ENCODE measurements around the gene C20orf96. TPM values are rescaled to one million over a fixed set of nuclear protein-coding genes. Genes with fewer than 3 reads are reported as not detected.

C20orf96 gene
- total RNA-seq, 1 experiment from 2014 or later: 20.5 TPM

- TF ChIP-seq POLR2AphosphoS5 (IDR thresholded peaks at IDR 0.05; ENCODE audit: low read depth, low read length): no peak; the same call in none of the 2 replicates
- TF ChIP-seq TCF7L2 (IDR thresholded peaks at IDR 0.05; ENCODE audit: low read depth, low read length): no peak
- TF ChIP-seq, protein P1, sequence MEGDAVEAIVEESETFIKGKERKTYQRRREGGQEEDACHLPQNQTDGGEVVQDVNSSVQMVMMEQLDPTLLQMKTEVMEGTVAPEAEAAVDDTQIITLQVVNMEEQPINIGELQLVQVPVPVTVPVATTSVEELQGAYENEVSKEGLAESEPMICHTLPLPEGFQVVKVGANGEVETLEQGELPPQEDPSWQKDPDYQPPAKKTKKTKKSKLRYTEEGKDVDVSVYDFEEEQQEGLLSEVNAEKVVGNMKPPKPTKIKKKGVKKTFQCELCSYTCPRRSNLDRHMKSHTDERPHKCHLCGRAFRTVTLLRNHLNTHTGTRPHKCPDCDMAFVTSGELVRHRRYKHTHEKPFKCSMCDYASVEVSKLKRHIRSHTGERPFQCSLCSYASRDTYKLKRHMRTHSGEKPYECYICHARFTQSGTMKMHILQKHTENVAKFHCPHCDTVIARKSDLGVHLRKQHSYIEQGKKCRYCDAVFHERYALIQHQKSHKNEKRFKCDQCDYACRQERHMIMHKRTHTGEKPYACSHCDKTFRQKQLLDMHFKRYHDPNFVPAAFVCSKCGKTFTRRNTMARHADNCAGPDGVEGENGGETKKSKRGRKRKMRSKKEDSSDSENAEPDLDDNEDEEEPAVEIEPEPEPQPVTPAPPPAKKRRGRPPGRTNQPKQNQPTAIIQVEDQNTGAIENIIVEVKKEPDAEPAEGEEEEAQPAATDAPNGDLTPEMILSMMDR (IDR thresholded peaks at IDR 0.05): no peak
- TF ChIP-seq REST (IDR thresholded peaks at IDR 0.05; ENCODE audit: insufficient read depth in 1 of 2, low read depth in 2 of 2, low read length in 1 of 2): no peak
- no peak; the same call in 1 of the 2 replicates for TF ChIP-seq SIN3A (IDR thresholded peaks at IDR 0.05; ENCODE audit: borderline replicate concordance, insufficient read depth, low read depth, low read length)
- Histone ChIP-seq H3K4me1 (ENCODE audit: control insufficient read depth, insufficient read depth, low read length) (peaks cover 22% of the 10 kb centered on the region), H3K36me3 (ENCODE audit: control insufficient read depth, insufficient read depth, low read length) (no peaks in the 10 kb centered on the region; the same call in 1 of the 2 replicates), H3K9me3 (ENCODE audit: control insufficient read depth, insufficient read depth, low read depth, low read length) (no peaks in the 10 kb centered on the region), H3K4me3 (ENCODE audit: low read depth in 2 of 2, low read length in 2 of 2) (peak overlapping the region; percentile 74 to 79), H3K27ac (ENCODE audit: low read length) (peak overlapping the region; percentile 71), H3K27me3 (ENCODE audit: control insufficient read depth, insufficient read depth, low read length) (no peaks in the 10 kb centered on the region)
- intact Hi-C loops (cut with micrococcal nuclease; ENCODE audit: unreplicated experiment): no loop called here
- ChIA-PET POLR2A (interaction anchor here (0.6 to 0.7 kb wide), 4 partner anchors 17 to 646 kb away, joined by 3 to 9 read pairs (median 6); no protein-coding TSS in a partner anchor), CTCF (no interaction called here)
- ATAC-seq (no peak), DNase-seq (ENCODE audit: low read depth, low spot score) (no peak)
- no TSS peak for BruUV-seq (replicated peaks)
- in situ Hi-C loops (cut with HindIII; ENCODE audit: low pct_unique_long_range_greater_than_20kb, low sequenced_read_pairs): no loop called here
Observed at GRCh38 chr20:328975-329695, 38.6 kb upstream of the C20orf96 start.

DNA sequence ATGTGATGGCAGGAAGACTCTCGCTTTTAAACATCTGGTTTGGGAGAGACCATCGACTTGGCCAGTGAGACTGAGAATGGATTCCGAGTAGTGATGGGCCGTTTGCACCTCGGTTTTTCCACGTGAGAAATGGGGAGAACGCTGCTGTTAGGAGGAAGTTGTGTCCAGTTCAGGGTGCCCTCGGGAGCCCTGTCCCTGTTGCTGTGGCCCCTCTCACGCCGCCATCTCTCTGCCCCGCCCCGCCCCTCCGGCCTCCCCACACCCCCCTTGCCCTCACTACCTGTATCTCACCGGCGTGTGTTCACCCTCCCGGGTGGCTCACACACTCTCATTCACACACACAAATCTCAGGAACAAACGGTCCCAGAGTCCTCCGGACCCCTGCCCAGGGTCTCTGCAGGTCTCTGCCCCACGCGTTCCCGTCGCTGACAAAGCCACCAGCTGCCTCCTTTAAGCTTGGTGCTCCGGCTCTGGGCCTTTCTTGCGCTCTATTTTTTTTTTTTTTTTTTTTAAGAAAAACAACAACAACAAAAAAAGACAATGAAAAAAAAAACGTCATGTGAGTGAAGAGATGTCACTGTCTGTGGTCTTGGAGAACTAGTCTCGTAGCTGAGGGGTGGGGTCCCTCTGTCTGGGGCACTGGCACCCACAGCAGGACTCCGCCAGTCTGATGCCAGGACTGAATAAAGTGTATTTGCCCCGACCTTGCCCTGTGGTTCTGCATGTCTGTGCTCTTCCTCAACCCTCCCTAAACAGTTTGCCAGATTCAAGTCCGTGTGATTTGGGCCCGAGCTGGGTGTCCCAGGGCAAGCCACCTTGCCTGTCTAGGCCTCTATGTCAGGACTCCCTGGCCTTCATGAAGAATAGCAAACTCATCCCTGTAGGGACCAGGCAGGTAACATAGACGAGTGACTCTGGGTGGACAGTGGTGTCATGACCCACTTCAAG lies 37.8 kb upstream of the C20orf96 start:
- intact Hi-C loops (cut with micrococcal nuclease; ENCODE audit: unreplicated experiment) (no loop called here), in situ Hi-C loops (cut with HindIII; ENCODE audit: low pct_unique_long_range_greater_than_20kb, low sequenced_read_pairs) (no loop called here)
- POLR2A ChIA-PET: interaction anchor here (0.7 kb wide), 3 partner anchors 16 to 89 kb away, joined by 8 to 9 read pairs (median 8); no protein-coding TSS in a partner anchor

More for the DNA sequence above, 37.8 kb upstream of the C20orf96 start:
- TF ChIP-seq, protein P1 (IDR thresholded peaks at IDR 0.05): no peak
- no peak; the same call in none of the 2 replicates for TF ChIP-seq POLR2AphosphoS5 (IDR thresholded peaks at IDR 0.05; ENCODE audit: low read depth, low read length)
- no peak for TF ChIP-seq REST (IDR thresholded peaks at IDR 0.05; ENCODE audit: insufficient read depth in 1 of 2, low read depth in 2 of 2, low read length in 1 of 2)
- no peak for TF ChIP-seq SIN3A (IDR thresholded peaks at IDR 0.05; ENCODE audit: borderline replicate concordance, insufficient read depth, low read depth, low read length)
- no peak for TF ChIP-seq TCF7L2 (IDR thresholded peaks at IDR 0.05; ENCODE audit: low read depth, low read length)
- H3K4me3 ChIP-seq (ENCODE audit: low read depth in 2 of 2, low read length in 2 of 2): peak overlapping the region; percentile 74 to 79
- ATAC-seq (no peak), DNase-seq (ENCODE audit: low read depth, low spot score) (no peak)
- CTCF ChIA-PET: no interaction called here
- BruUV-seq (replicated peaks): no TSS peak
- peak overlapping the region; percentile 87 for H3K27ac ChIP-seq (ENCODE audit: low read length)
- no peaks in the 10 kb centered on the region for H3K9me3 ChIP-seq (ENCODE audit: control insufficient read depth, insufficient read depth, low read depth, low read length)
- no peaks in the 10 kb centered on the region; the same call in 1 of the 2 replicates for H3K36me3 ChIP-seq (ENCODE audit: control insufficient read depth, insufficient read depth, low read length)
- no peaks in the 10 kb centered on the region for H3K27me3 ChIP-seq (ENCODE audit: control insufficient read depth, insufficient read depth, low read length)
- H3K4me1 ChIP-seq (ENCODE audit: control insufficient read depth, insufficient read depth, low read length): peaks cover 27% of the 10 kb centered on the region
